Activated T-cell treated with anti-CD3 and anti-CD28 coated beads for 24 hours (primary cell): ENCODE measurements around the gene VASN.
"Not testable (repeated sequence)": the region's sequence is repeated elsewhere in the genome, so short reads cannot be mapped to it uniquely, and the experiment has no call there.

Source experiments
- DNase-seq: peaks from one replicate; pipeline ENCODE4 v3.0.0-alpha.2; 2020; ENCODE audit warnings: low read depth

The VASN gene

GRCh38 chr16:4337540-4338088 lies 34.0 kb upstream of the VASN start:
- no peak for DNase-seq

- DNase-seq: no peak
Observed at GRCh38 chr16:4338125-4338582, 33.5 kb upstream of the VASN start.

GRCh38 chr16:4338712-4339299 lies 32.8 kb upstream of the VASN start:
- no peak for DNase-seq

- no peak for DNase-seq
Observed at GRCh38 chr16:4339455-4339854, 32.2 kb upstream of the VASN start.

- no peak for DNase-seq
Observed at GRCh38 chr16:4339909-4340308, 31.7 kb upstream of the VASN start.

- no peak for DNase-seq
Observed at GRCh38 chr16:4340443-4340842, 31.2 kb upstream of the VASN start.

GRCh38 chr16:4341250-4341649 lies 30.4 kb upstream of the VASN start:
- no peak for DNase-seq

- DNase-seq: no peak
Observed at GRCh38 chr16:4342866-4343744, 28.5 kb upstream of the VASN start.

GRCh38 chr16:4344300-4344982 lies 27.2 kb upstream of the VASN start:
- DNase-seq: not testable (repeated sequence)

- DNase-seq: no peak
Observed at GRCh38 chr16:4344983-4345835, 26.4 kb upstream of the VASN start.

- DNase-seq: no peak
Observed at GRCh38 chr16:4345836-4346781, 25.5 kb upstream of the VASN start.

- DNase-seq: no peak
Observed at GRCh38 chr16:4347010-4347409, 24.6 kb upstream of the VASN start.

GRCh38 chr16:4347765-4348509 lies 23.7 kb upstream of the VASN start:
- no peak for DNase-seq

- no peak for DNase-seq
Observed at GRCh38 chr16:4349332-4349731, 22.3 kb upstream of the VASN start.

GRCh38 chr16:4350365-4350786 lies 21.3 kb upstream of the VASN start:
- no peak for DNase-seq

- peak; percentile 98 for DNase-seq
Observed at GRCh38 chr16:4350787-4351659, 20.6 kb upstream of the VASN start, which contains the start of gene PAM16. PAM16 (minus strand) TSS chr16:4351321; CDS start chr16:4351234, 87 bp downstream.

GRCh38 chr16:4351880-4352279 lies 19.8 kb upstream of the VASN start:
- no peak for DNase-seq

- DNase-seq: no peak
Observed at GRCh38 chr16:4352843-4353242, 18.8 kb upstream of the VASN start.

- no peak for DNase-seq
Observed at GRCh38 chr16:4353675-4354074, 18.0 kb upstream of the VASN start.
